PC-9 (cell line): ENCODE data around the gene ADAMTS13.

Experiments
- CTCF ChIP-seq: fragments of 200-600 bp; sonication (generic); conservative IDR thresholded peaks from 2 replicates; pipeline ENCODE4 v1.6.1; 2017; ENCODE audit warnings: mixed run types, antibody characterized with exemption, mild to moderate bottlenecking, moderate library complexity
- EZH2 ChIP-seq: fragments of 200-600 bp; sonication (generic); IDR thresholded peaks from 2 replicates; pipeline ENCODE4 v1.8.0; 2017; ENCODE audit warnings: antibody characterized with exemption, low read depth

GRCh38 chr9:133468777-133469421 lies 46.7 kb downstream of the ADAMTS13 start:
- TF ChIP-seq CTCF (no peak), EZH2 (no peak)
